NCI-H748 (cell line): ENCODE data around the gene ATP9A.
"Not testable (repeated sequence)": the region's sequence is repeated elsewhere in the genome, so short reads cannot be mapped to it uniquely, and the experiment has no call there.

Experiments used
- DNase-seq: peaks from one replicate; lab custom pipeline; 2025; ENCODE audit not compliant: unreplicated experiment; lab: John Stamatoyannopoulos, UW

ATP9A gene, protein sequence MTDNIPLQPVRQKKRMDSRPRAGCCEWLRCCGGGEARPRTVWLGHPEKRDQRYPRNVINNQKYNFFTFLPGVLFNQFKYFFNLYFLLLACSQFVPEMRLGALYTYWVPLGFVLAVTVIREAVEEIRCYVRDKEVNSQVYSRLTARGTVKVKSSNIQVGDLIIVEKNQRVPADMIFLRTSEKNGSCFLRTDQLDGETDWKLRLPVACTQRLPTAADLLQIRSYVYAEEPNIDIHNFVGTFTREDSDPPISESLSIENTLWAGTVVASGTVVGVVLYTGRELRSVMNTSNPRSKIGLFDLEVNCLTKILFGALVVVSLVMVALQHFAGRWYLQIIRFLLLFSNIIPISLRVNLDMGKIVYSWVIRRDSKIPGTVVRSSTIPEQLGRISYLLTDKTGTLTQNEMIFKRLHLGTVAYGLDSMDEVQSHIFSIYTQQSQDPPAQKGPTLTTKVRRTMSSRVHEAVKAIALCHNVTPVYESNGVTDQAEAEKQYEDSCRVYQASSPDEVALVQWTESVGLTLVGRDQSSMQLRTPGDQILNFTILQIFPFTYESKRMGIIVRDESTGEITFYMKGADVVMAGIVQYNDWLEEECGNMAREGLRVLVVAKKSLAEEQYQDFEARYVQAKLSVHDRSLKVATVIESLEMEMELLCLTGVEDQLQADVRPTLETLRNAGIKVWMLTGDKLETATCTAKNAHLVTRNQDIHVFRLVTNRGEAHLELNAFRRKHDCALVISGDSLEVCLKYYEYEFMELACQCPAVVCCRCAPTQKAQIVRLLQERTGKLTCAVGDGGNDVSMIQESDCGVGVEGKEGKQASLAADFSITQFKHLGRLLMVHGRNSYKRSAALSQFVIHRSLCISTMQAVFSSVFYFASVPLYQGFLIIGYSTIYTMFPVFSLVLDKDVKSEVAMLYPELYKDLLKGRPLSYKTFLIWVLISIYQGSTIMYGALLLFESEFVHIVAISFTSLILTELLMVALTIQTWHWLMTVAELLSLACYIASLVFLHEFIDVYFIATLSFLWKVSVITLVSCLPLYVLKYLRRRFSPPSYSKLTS

DNA sequence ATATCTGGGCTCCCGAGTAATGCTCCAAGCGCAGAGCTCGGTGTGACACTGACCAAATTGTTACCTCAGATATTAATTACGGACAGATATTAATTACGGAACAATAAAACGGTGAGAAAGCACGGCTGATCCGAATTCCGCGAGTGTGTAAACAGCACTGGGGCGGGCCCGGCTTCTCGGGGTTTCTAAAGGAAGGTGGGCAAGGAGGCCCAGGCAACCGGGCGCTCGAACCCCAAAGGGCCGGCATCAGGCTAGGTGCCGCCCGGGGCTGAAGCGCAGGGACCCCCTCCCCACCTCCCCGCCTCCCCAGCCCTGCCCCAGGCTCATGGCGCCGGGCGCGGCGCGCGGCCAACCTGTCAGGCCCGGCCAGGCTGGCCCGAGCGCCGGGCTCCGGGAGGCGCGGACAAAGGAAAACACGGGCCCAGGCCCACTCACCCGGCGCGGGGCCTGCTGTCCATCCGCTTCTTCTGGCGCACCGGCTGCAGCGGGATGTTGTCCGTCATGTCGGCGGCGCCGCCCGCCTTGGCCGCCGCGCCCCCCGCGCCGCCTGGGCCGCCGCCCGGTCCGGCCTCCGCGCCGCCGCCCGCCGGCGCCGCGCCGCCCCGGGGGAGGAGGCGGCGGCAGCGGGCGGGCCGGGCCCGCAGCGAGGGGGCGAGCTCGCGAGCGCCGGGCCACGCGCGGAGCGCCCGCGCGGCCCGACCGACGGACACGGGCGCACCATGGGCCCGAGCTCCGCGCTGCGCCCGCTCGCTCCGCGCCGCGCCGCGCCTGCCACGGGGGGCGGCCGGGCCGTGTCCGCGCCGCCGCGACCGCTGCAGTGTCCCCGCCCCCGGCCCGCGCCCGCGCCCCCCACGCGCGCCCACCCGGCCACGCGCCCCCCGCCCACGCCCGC lies at the start of gene ATP9A:
Gene ATP9A, minus strand, starts transcription at position 524 of the 892 bp plus-strand sequence. Its CDS starts 21 bp downstream, at position 503.
- peak; percentile 27 for DNase-seq

DNA sequence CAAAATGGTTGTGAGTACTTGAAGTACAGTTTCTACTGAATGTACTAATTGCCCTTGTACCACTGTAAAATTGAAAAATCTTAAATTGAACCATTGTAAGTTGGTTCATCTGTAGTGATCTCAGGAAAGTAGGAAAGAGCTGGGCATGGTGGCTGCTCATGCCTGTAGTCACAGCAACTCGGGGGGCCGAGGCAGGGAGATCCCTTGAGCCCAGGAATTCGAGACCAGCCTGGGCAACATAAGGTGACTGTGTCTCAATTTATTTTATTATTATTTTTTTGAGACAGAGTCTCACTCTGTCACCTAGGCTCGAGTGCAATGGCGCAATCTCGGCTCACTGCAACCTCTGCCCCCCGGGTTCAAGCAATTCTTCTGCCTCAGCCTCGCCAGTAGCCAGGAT lies 48.7 kb upstream of the ATP9A start:
- not testable (repeated sequence) for DNase-seq

GRCh38 chr20:51815383-51816076 lies 47.3 kb upstream of the ATP9A start:
- no peak for DNase-seq

DNA sequence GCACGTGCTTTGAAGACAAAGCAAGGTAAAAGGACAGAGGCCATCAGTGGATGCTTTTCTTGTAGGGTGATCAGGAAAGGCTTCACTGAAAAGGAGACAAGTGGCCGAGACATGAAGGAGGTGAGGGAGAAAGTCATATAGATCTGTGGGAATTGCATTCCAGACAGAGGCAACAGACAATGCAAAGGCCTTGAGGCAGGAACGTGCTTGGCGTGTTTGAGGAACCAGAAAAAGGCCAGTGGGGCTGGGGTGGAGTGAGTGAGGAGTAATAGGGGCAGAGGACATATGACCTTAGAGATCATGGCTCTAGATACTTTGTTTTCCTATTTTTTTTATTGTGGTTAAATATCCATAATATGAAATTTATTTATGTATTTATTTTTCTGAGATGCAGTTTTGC lies 44.7 kb upstream of the ATP9A start:
- no peak for DNase-seq

- peak; percentile 36 for DNase-seq
Measured at GRCh38 chr20:51811514-51812128, 43.4 kb upstream of the ATP9A start.

- no peak for DNase-seq
Measured at GRCh38 chr20:51811042-51811355, 42.8 kb upstream of the ATP9A start.

- DNase-seq, result no peak
Measured at GRCh38 chr20:51810155-51811041, 42.2 kb upstream of the ATP9A start.

DNA sequence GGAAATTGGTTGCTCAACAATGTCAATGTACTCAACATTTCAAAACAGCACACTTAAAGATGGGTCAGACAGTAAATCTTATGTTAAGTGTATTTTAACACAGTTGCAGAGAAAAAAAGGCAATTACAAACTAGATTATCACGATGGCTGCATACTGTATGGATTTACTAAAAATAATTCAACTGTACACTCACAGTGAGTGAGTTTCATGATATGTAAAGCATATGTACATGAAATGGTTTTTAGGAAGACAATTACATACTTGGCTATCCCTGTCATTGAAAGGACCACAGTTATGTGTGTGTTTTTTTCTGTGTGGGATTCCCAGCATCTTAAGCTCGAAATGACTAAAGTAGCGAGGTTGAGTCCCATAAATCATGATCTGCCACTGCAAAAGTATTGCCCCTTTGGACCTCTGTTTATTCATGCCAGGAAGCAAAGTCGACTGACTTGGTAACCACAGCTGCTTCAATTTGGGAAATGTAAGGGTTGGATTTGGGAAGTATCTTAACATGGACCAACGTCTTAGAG lies 39.6 kb upstream of the ATP9A start:
- no peak for DNase-seq

DNA sequence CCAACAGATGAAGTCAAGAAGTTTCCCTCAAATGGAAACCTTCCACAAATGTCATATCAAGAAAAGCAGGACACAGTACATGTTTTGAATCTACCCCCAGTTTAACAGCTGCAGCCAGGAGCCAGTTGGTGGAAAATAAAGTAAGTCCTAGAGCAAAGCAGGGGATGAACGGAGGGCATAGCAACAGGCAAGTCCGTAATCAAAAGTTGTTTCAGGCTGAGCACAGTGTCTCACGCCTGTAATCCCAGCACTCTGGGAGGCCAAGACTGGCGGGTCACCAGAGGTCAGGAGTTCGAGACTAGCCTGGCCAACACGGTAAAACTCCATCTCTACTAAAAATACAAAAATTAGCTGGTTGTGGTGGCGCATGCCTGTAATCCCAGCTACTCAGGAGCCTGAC lies 36.6 kb upstream of the ATP9A start:
- no peak for DNase-seq

- DNase-seq, result no peak
Measured at GRCh38 chr20:51803148-51803854, 35.1 kb upstream of the ATP9A start.

GRCh38 chr20:51802170-51802751 lies 34.1 kb upstream of the ATP9A start, which contains the start of gene SALL4:
TSS of gene SALL4 (minus strand) at chr20:51802521. CDS start at chr20:51802408, 113 bp downstream.
- DNase-seq, result peak; percentile 65

DNA sequence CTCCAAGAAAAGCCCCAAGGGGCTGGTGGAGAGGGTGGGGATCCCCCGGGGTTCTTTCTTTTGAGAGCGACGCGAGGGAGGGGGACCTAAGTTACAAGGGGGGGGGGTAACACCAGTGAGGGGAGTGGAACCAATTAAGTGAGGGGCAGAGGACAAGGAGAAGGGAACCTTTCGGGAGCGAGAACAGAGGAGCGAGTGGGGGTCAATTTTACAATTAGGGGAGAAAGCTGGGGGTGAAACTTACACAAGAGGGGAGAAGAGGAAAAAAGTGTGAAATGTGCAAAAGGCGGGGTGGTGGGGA lies 33.6 kb upstream of the ATP9A start:
- no peak for DNase-seq

DNA sequence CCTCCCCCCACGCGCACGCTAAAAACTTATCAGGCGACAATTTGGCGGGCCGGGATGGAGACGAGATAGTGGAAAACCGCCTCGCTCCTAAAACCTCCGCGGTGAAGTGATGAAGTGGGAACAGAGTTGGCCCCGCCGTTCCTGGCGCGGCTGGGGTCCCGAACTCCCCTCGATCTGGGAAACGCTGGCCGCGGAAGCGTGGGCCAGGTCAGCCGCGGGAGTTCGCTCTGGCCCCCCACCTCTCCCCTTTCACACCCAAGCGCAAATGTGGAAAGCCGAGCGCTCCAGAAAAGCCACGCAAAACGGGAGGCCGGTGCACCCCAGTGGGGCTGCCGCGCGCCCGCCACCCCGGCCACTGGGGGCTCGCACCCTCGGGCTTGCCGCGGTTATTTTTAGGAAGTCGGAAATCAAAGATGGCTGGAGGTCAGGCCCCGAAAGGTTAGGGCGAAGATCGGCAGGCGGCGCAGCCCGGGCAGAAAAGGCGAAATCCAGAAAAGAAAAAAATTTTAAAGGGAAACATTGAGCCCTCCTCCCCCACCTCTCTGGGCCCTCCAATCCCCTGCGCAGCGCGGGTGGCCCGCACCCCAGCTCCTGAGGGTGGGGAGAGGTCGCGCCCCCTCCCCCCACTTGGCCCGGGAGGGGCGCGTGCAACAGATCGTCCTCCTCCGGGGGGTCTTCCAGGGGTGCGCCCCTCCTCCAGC lies 33.1 kb upstream of the ATP9A start:
- peak; percentile 17 for DNase-seq

DNA sequence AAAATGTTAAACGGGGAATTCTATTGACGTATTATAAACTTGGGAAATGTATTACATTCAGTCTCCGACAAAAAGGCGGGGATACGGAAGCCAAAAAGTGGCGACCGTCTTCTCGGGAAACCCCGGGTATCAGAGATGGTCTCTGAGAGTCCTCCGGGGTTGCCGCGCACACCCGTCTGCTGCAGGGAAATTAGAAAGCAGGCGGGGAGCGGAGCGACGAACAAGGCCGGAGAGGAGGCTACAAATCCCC lies 32.6 kb upstream of the ATP9A start:
- DNase-seq, result no peak

GRCh38 chr20:51800060-51800871 lies 32.1 kb upstream of the ATP9A start:
- DNase-seq, result peak; percentile 77

DNA sequence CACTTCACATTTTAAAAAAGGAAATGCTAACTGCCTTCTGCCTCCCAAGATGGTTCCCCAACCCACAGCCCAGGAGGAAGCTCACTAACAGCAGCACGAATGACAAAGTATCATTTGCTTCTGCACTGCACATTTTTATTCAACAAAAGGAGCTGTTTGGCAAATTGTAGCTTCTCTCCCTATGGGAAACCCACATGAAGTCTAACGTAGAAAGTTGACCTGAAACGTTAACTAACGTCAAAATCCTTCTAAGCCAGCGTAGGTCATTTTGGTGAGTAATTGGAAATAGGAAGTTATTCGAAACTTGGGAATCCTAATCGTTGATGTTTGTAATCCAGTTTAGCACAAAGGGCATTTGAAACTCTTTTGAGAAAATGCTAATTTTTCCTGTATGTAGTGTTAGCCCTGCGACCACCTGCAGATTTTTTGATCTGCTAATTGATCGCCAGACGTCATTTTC lies 31.2 kb upstream of the ATP9A start:
- no peak for DNase-seq
